Testis (tissue), 3 donors: Measurements from ENCODE around the gene MS4A5. TPM values are rescaled to one million over a fixed set of nuclear protein-coding genes. Genes with fewer than 3 reads are reported as not detected.

Experiments used
- DNase-seq: peaks from one replicate; pipeline ENCODE4 v3.0.0-alpha.2; 2019
- H3K27ac ChIP-seq, 2 donors: fragments of 200-600 bp; sonication (generic); one replicate each; pipeline ENCODE4 v1.5.1; 2019
- H3K27me3 ChIP-seq: fragments of 200-600 bp; sonication (generic); one replicate; pipeline ENCODE4 v1.5.1; 2019
- H3K36me3 ChIP-seq: fragments of 200-600 bp; sonication (generic); one replicate; pipeline ENCODE4 v1.5.1; 2017; ENCODE audit warnings: low read depth; ENCODE audit errors: missing control alignments
- H3K4me1 ChIP-seq: fragments of 200-600 bp; sonication (generic); one replicate; pipeline ENCODE4 v1.5.1; 2019
- H3K4me3 ChIP-seq, 2 donors: fragments of 200-600 bp; sonication (generic); one replicate each; pipeline ENCODE4 v1.5.1; 2017 to 2019
- H3K9me3 ChIP-seq: fragments of 200-600 bp; sonication (generic); one replicate; pipeline ENCODE4 v1.5.1; 2017
- CTCF ChIP-seq, 3 experiments: fragments of 450-650 bp in 2 of 3; fragments of 200-600 bp in 1 of 3; sonication (generic) in 1 of 3; IDR thresholded peaks; one replicate each; pipeline ENCODE4 v1.5.1; 2016 to 2019; ENCODE audit warnings: antibody characterized with exemption in 3 of 3, mild to moderate bottlenecking in 2 of 3, moderate library complexity in 1 of 3
- POLR2A ChIP-seq: fragments of 450-650 bp; IDR thresholded peaks from one replicate; pipeline ENCODE4 v1.6.1; 2017; ENCODE audit warnings: antibody characterized with exemption, mild to moderate bottlenecking, moderate library complexity
- WGBS, 2 donors: methylation state at CpG; one replicate each; pipeline ENCODE4 v1.1.5; 2018; 5-methylcytosine and 5-hydroxymethylcytosine counted together
- intact Hi-C: fragments of 100-400 bp; cut with DNase I; formaldehyde crosslinking; loops from one replicate; pipeline ENCODE4 v1.15.1; 2023; ENCODE audit warnings: low total_unique reads
- polyA plus RNA-seq: library from polyadenylated mRNA; stranded (reverse); fragments of 350-450 nt; fragmentation: Illumina TruSeq; extraction: RNeasy Lipid Tissue Mini Kit (QIAGEN cat#74804); gene quantifications from one replicate; pipeline ENCODE4 v1.2.3, GENCODE V29; 2014; ENCODE audit warnings: low read depth, low replicate concordance; ENCODE audit not compliant: insufficient read depth
- total RNA-seq, 2 donors: library from RNA; depleted of rRNA; stranded (reverse); fragments of >200 nt; gene quantifications; one replicate each; pipeline ENCODE4 v1.2.3, GENCODE V29; 2016

Gene MS4A5
- total and polyA plus RNA-seq, 3 donors from 2014 or later, result 17.9 to 71.6 (median 48.1) TPM

GRCh38 chr11:60454212-60454611, 24.8 kb downstream of the MS4A5 start:
- no peak overlapping the region for H3K27ac ChIP-seq
- no peak for TF ChIP-seq CTCF (IDR thresholded peaks at IDR 0.05)
- TF ChIP-seq POLR2A, result no peak
- H3K4me3 ChIP-seq, result no peak overlapping the region
- intact Hi-C loops, result no loop called here
- no peaks in the 10 kb centered on the region for H3K27me3 ChIP-seq
- no peak for DNase-seq
- no peaks in the 10 kb centered on the region for H3K4me1 ChIP-seq
- no peaks in the 10 kb centered on the region for H3K36me3 ChIP-seq
- H3K9me3 ChIP-seq, result no peaks in the 10 kb centered on the region

DNA sequence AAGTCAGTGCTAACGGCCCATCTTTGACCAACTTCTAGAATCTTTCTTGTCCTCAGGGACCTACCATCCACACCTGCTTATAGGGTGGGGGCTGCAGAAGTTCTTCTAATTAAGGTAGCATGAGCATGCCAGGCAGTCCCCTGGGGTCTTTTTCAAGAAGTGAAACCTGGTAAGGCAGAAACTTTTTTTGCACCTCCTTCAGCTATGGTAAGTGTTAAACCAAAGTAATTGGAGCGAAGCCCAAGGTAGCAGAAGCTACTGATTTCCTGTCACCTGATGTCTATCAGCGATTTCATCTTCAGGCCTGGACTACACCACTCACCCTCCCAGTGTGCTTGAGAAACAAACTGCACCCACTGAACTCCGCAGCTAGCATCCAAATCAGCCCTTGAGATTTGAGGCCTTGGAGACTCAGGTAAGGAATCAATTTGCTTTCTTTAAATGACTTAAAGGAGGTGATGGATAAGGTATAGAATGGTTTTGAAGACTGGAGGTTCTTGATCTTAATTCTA, 26.2 kb downstream of the MS4A5 start, which contains the start of gene MS4A1:
MS4A1 (plus strand) TSS at position 317 of the 512 bp plus-strand sequence. CDS start 6,528 bp downstream, outside the sequence.
- no peak within 1 kb of the TSS for H3K4me3 ChIP-seq
- intact Hi-C loops, result no loop called here
- DNase-seq, result no peak
- no peaks in the 10 kb centered on the region for H3K27me3 ChIP-seq
- no peak within 1 kb of the TSS for H3K27ac ChIP-seq
- TF ChIP-seq POLR2A, result no peak
- TF ChIP-seq CTCF (IDR thresholded peaks at IDR 0.05), result no peak
- no peaks in the 10 kb centered on the region for H3K36me3 ChIP-seq
- no peaks in the 10 kb centered on the region for H3K9me3 ChIP-seq
- WGBS, 2 donors, result 61 to 70% methylated on average over 4 of the region's 4 CpGs
- no peaks in the 10 kb centered on the region for H3K4me1 ChIP-seq

- TF ChIP-seq CTCF (IDR thresholded peaks at IDR 0.05), result no peak
- TF ChIP-seq POLR2A, result no peak
These were observed 28.2 kb downstream of the MS4A5 start for GRCh38 chr11:60457576-60457975.

DNA sequence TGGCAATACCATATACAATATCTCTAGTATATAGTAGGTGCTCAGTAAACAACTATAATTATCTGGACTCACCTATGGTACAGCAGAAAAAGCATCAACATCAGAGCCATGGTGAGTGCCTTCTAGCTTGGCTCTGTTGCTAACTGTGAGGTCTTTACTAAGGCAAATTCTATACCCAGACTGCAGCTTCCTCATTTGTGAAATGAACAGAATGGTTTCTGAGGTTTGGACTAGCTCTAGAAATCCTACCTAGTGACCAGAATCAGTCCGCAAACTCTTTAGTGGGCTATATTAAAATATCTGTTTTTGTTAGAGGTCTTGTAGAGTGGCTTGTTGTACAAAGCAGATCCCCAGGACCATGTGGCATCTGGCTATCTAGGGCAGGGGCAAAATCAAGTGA, 30.0 kb downstream of the MS4A5 start:
- H3K9me3 ChIP-seq, result no peaks in the 10 kb centered on the region
- H3K4me3 ChIP-seq, result no peak overlapping the region
- no peak overlapping the region for H3K27ac ChIP-seq
- H3K27me3 ChIP-seq, result no peaks in the 10 kb centered on the region
- H3K4me1 ChIP-seq, result no peaks in the 10 kb centered on the region
- WGBS, 2 donors, result 97 to 100% methylated on average over 1 of the region's 1 CpG
- DNase-seq, result no peak
- TF ChIP-seq POLR2A, result no peak
- TF ChIP-seq CTCF (IDR thresholded peaks at IDR 0.05), result no peak
- intact Hi-C loops, result no loop called here
- H3K36me3 ChIP-seq, result no peaks in the 10 kb centered on the region

More at GRCh38 chr11:60457576-60457975, 28.2 kb downstream of the MS4A5 start:
- H3K4me3 ChIP-seq, result no peak overlapping the region
- no peaks in the 10 kb centered on the region for H3K9me3 ChIP-seq
- H3K4me1 ChIP-seq, result no peaks in the 10 kb centered on the region
- H3K36me3 ChIP-seq, result no peaks in the 10 kb centered on the region
- no peaks in the 10 kb centered on the region for H3K27me3 ChIP-seq
- intact Hi-C loops, result no loop called here
- no peak for DNase-seq
- no peak overlapping the region for H3K27ac ChIP-seq
- 70 to 72% methylated on average over 3 of the region's 3 CpGs for WGBS, 2 donors

GRCh38 chr11:60468829-60469228, 39.5 kb downstream of the MS4A5 start:
- Histone ChIP-seq H3K27ac (no peak overlapping the region), H3K4me3 (no peak overlapping the region), H3K4me1 (no peaks in the 10 kb centered on the region), H3K36me3 (no peaks in the 10 kb centered on the region), H3K27me3 (no peaks in the 10 kb centered on the region), H3K9me3 (no peaks in the 10 kb centered on the region)
- 70 to 80% methylated on average over 2 of the region's 2 CpGs for WGBS, 2 donors
- TF ChIP-seq POLR2A (no peak), CTCF (IDR thresholded peaks at IDR 0.05) (no peak)
- intact Hi-C loops, result no loop called here
- no peak for DNase-seq
